ENCODE data around the gene KIF16B.

Gene KIF16B

DNA sequence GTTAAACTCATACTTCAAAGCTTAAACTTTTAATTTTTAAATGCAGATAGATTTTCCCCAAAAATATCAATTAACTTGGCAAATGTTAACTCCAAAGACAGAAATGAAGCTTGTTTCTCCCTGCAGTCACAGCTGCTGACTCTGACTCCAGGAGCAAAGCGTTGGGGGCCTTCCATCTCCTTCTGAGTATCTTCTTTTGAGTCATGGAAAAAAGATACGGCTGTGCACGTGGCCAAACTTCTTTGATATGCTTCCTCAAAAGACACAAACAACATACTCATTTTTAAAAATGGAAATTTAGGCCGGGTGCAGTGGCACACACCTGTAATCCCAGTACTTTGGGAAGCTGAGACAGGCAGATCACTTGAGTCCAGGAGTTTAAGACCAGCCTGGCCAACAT, 28.3 kb downstream of the KIF16B start:
- Histone ChIP-seq H3K79me2 (ENCODE audit: insufficient read depth, low read length) (no peaks in the 10 kb centered on the region), H3K4me3 (ENCODE audit: low read depth in 1 of 2, low read length in 2 of 2) (no peak overlapping the region), H2AFZ (ENCODE audit: low read depth, low read length) (no peak overlapping the region), H3K36me3 (ENCODE audit: insufficient read depth, low read length) (no peaks in the 10 kb centered on the region), H3K27ac (ENCODE audit: low read length) (no peak overlapping the region), H4K20me1 (ENCODE audit: insufficient read depth, low read length) (no peaks in the 10 kb centered on the region), H3K4me1 (ENCODE audit: insufficient read depth, low read length) (no peaks in the 10 kb centered on the region), H3K27me3 (ENCODE audit: insufficient read depth, low read length, poor library complexity) (no peaks in the 10 kb centered on the region), H3K9me3 (ENCODE audit: insufficient read depth, low read length, severe bottlenecking) (peaks cover 3% of the 10 kb centered on the region), H3K9ac (ENCODE audit: low read depth, low read length) (no peak overlapping the region), H3K4me2 (ENCODE audit: insufficient read depth, low read length) (no peak overlapping the region)
- DNase-seq = no peak
- no peak for ATAC-seq (ENCODE audit: insufficient read depth, low read depth)
- TF ChIP-seq EZH2 (IDR thresholded peaks at IDR 0.05; ENCODE audit: borderline replicate concordance, low read depth, low read length, severe bottlenecking) = no peak
- TF ChIP-seq, protein P1, sequence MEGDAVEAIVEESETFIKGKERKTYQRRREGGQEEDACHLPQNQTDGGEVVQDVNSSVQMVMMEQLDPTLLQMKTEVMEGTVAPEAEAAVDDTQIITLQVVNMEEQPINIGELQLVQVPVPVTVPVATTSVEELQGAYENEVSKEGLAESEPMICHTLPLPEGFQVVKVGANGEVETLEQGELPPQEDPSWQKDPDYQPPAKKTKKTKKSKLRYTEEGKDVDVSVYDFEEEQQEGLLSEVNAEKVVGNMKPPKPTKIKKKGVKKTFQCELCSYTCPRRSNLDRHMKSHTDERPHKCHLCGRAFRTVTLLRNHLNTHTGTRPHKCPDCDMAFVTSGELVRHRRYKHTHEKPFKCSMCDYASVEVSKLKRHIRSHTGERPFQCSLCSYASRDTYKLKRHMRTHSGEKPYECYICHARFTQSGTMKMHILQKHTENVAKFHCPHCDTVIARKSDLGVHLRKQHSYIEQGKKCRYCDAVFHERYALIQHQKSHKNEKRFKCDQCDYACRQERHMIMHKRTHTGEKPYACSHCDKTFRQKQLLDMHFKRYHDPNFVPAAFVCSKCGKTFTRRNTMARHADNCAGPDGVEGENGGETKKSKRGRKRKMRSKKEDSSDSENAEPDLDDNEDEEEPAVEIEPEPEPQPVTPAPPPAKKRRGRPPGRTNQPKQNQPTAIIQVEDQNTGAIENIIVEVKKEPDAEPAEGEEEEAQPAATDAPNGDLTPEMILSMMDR (IDR thresholded peaks at IDR 0.05; ENCODE audit: borderline replicate concordance, extremely low read depth, low read length, poor library complexity, severe bottlenecking) = no peak

DNA sequence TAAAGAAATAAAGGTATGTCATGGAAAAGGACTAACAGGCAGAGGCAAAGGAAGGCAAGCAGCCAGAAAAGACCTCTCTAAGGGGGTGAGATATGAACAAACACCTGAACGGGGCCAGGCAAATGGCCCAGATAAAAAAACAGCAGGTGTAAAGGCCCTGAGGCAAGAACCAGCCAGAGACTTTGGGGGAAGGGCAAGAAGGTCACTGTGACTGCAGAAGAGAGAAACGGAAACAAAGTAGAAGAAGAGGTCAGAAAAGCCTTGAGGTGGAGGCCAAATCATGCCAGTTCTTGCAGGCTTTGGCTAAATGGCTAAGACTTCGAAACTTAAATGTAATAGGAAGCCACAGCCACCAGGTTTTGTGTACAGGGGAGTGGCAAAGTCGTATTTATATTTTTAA, 30.8 kb downstream of the KIF16B start:
- Histone ChIP-seq H3K27ac (ENCODE audit: low read length) (no peak overlapping the region), H3K4me1 (ENCODE audit: insufficient read depth, low read length) (no peaks in the 10 kb centered on the region), H3K9me3 (ENCODE audit: insufficient read depth, low read length, severe bottlenecking) (no peaks in the 10 kb centered on the region)

DNA sequence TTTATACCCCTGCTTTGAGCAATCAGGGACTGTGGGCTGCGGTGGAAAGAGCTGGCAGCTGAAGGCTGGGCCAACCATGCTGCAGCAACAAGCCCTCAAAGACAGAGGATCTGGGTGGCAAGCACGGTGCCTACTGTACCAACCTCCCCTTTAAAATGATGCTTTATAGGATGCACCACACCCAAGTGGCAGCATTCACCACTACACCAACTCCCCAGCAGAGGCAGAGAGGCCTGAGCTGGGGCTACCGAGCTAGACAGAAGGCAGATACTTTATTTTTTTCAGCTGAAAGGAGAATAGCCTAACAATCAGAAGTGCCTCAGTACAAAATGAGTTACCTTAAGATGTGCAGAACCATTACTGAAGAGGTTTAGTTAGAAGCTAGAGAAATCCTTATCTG, 31.4 kb downstream of the KIF16B start:
- H3K4me3 ChIP-seq (ENCODE audit: low read depth in 1 of 2, low read length in 2 of 2) = no peak overlapping the region
- H3K79me2 ChIP-seq (ENCODE audit: insufficient read depth, low read length) = no peaks in the 10 kb centered on the region
- H3K36me3 ChIP-seq (ENCODE audit: insufficient read depth, low read length) = no peaks in the 10 kb centered on the region
- H2AFZ ChIP-seq (ENCODE audit: low read depth, low read length) = no peak overlapping the region
- H3K27me3 ChIP-seq (ENCODE audit: insufficient read depth, low read length, poor library complexity) = no peaks in the 10 kb centered on the region
- H3K9ac ChIP-seq (ENCODE audit: low read depth, low read length) = no peak overlapping the region
- no peaks in the 10 kb centered on the region for H4K20me1 ChIP-seq (ENCODE audit: insufficient read depth, low read length)
- H3K4me2 ChIP-seq (ENCODE audit: insufficient read depth, low read length) = no peak overlapping the region
- no peak for ATAC-seq (ENCODE audit: insufficient read depth, low read depth)
- H3K4me1 ChIP-seq (ENCODE audit: insufficient read depth, low read length) = no peaks in the 10 kb centered on the region
- no peak for DNase-seq
- no peak overlapping the region for H3K27ac ChIP-seq (ENCODE audit: low read length)
- H3K9me3 ChIP-seq (ENCODE audit: insufficient read depth, low read length, severe bottlenecking) = no peaks in the 10 kb centered on the region
- TF ChIP-seq, protein P1 (IDR thresholded peaks at IDR 0.05; ENCODE audit: borderline replicate concordance, extremely low read depth, low read length, poor library complexity, severe bottlenecking) = no peak
- no peak for TF ChIP-seq EZH2 (IDR thresholded peaks at IDR 0.05; ENCODE audit: borderline replicate concordance, low read depth, low read length, severe bottlenecking)

More for the DNA sequence above, 30.8 kb downstream of the KIF16B start:
- H3K36me3 ChIP-seq (ENCODE audit: insufficient read depth, low read length) = no peaks in the 10 kb centered on the region
- no peak overlapping the region for H3K4me2 ChIP-seq (ENCODE audit: insufficient read depth, low read length)
- no peaks in the 10 kb centered on the region for H3K79me2 ChIP-seq (ENCODE audit: insufficient read depth, low read length)
- TF ChIP-seq, protein P1 (IDR thresholded peaks at IDR 0.05; ENCODE audit: borderline replicate concordance, extremely low read depth, low read length, poor library complexity, severe bottlenecking) = no peak
- no peak for TF ChIP-seq EZH2 (IDR thresholded peaks at IDR 0.05; ENCODE audit: borderline replicate concordance, low read depth, low read length, severe bottlenecking)
- H3K9ac ChIP-seq (ENCODE audit: low read depth, low read length) = no peak overlapping the region
- ATAC-seq (ENCODE audit: insufficient read depth, low read depth) (no peak), DNase-seq (no peak)
- H3K27me3 ChIP-seq (ENCODE audit: insufficient read depth, low read length, poor library complexity) = no peaks in the 10 kb centered on the region
- no peaks in the 10 kb centered on the region for H4K20me1 ChIP-seq (ENCODE audit: insufficient read depth, low read length)
- no peak overlapping the region for H2AFZ ChIP-seq (ENCODE audit: low read depth, low read length)
- H3K4me3 ChIP-seq (ENCODE audit: low read depth in 1 of 2, low read length in 2 of 2) = no peak overlapping the region

DNA sequence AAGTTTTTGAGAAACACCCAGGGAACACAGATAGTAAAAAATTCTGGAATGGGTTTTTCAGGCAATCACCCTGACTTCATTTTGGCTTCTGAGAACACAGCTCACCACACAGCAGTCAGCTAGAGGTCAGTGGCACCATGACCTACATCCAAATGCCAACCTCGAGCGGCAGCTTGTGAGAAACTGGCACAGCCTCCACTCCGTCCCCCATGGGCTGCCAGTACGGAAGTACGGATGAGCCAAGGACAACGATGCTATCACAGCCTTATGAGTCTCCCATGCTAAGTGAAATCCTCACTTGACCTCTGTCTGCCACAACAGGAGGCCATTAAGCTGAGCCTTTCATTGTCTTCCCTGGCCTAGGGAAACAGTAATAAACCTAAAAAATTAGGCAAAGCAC, 32.0 kb downstream of the KIF16B start:
- no peak for ATAC-seq (ENCODE audit: insufficient read depth, low read depth)
- no peaks in the 10 kb centered on the region for H4K20me1 ChIP-seq (ENCODE audit: insufficient read depth, low read length)
- no peaks in the 10 kb centered on the region for H3K36me3 ChIP-seq (ENCODE audit: insufficient read depth, low read length)
- no peak overlapping the region for H3K9ac ChIP-seq (ENCODE audit: low read depth, low read length)
- no peaks in the 10 kb centered on the region for H3K27me3 ChIP-seq (ENCODE audit: insufficient read depth, low read length, poor library complexity)
- no peaks in the 10 kb centered on the region for H3K4me1 ChIP-seq (ENCODE audit: insufficient read depth, low read length)
- H3K4me3 ChIP-seq (ENCODE audit: low read depth in 1 of 2, low read length in 2 of 2) = no peak overlapping the region
- H3K4me2 ChIP-seq (ENCODE audit: insufficient read depth, low read length) = no peak overlapping the region
- H2AFZ ChIP-seq (ENCODE audit: low read depth, low read length) = no peak overlapping the region
- no peaks in the 10 kb centered on the region for H3K9me3 ChIP-seq (ENCODE audit: insufficient read depth, low read length, severe bottlenecking)
- DNase-seq = no peak
- TF ChIP-seq, protein P1 (IDR thresholded peaks at IDR 0.05; ENCODE audit: borderline replicate concordance, extremely low read depth, low read length, poor library complexity, severe bottlenecking) = no peak
- TF ChIP-seq EZH2 (IDR thresholded peaks at IDR 0.05; ENCODE audit: borderline replicate concordance, low read depth, low read length, severe bottlenecking) = no peak
- H3K79me2 ChIP-seq (ENCODE audit: insufficient read depth, low read length) = no peaks in the 10 kb centered on the region
- H3K27ac ChIP-seq (ENCODE audit: low read length) = no peak overlapping the region

All from DND-41 (cell line).